ENCODE data around the gene REXO4. TPM values are rescaled to one million over a fixed set of nuclear protein-coding genes. Genes with fewer than 3 reads are reported as not detected.

Gene REXO4
- total and polyA plus RNA-seq, 2 donors (not counting 3 experiments of a cell fraction or from before 2014, with no cell fraction given): 19.5 to 29.5 TPM

- DNase-seq (ENCODE audit: low read depth, low spot score) (no peak), FAIRE-seq (no peak)
- Histone ChIP-seq H3K36me3 (ENCODE audit: control insufficient read depth in 2 of 2, extremely low read depth in 1 of 2, insufficient read depth in 2 of 2, low read length in 2 of 2) (peaks cover 25 to 64% of the 10 kb centered on the region in 2 experiments), H3K9me1 (replicated peaks; ENCODE audit: control insufficient read depth, extremely low read depth, insufficient read depth, low read length) (no peaks in the 10 kb centered on the region), H3K4me1 (ENCODE audit: control insufficient read depth, extremely low read depth, insufficient read depth, low read length) (peaks cover 15% of the 10 kb centered on the region), H3K9me3 (replicated peaks; ENCODE audit: control insufficient read depth, insufficient read depth, low read length) (no peaks in the 10 kb centered on the region), H3K4me3 (replicated peaks in 1 of 3; ENCODE audit: insufficient read depth in 1 of 3, low read depth in 1 of 3, low read length in 3 of 3) (no peak overlapping the region), H3K27me3 (ENCODE audit: control insufficient read depth in 2 of 2, insufficient read depth in 2 of 2, low read length in 2 of 2) (no peaks in the 10 kb centered on the region), H3K79me2 (ENCODE audit: control insufficient read depth, insufficient read depth, low read length) (peaks cover 75% of the 10 kb centered on the region), H3K27ac (ENCODE audit: insufficient read depth, low read depth, low read length) (no peak overlapping the region), H3K4me2 (ENCODE audit: insufficient read depth, low read length) (no peak overlapping the region), H2AFZ (ENCODE audit: low read depth, low read length) (no peak overlapping the region), H3K9ac (replicated peaks; ENCODE audit: extremely low read depth, insufficient read depth, low read length) (no peak overlapping the region), H4K20me1 (replicated peaks; ENCODE audit: control insufficient read depth, extremely low read depth, insufficient read depth, low read length) (no peaks in the 10 kb centered on the region)
- ChIA-PET POLR2A (no interaction called here), CTCF (no interaction called here)
- intact Hi-C loops (cut with micrococcal nuclease) (no loop called here), dilution Hi-C loops (cut with MboI; ENCODE audit: extremely low pct_ligation_motif_present, low sequenced_read_pairs) (no loop called here)
- no TSS peak for BruUV-seq (replicated peaks)
- TF ChIP-seq POLR2AphosphoS5 (IDR thresholded peaks at IDR 0.05; ENCODE audit: insufficient read depth, low read depth, low read length): no peak
- no peak for TF ChIP-seq FOS (IDR thresholded peaks at IDR 0.05; ENCODE audit: borderline replicate concordance, insufficient read depth, low read length)
- no peak for TF ChIP-seq EZH2 (IDR thresholded peaks at IDR 0.05; ENCODE audit: borderline replicate concordance, low read depth, low read length, severe bottlenecking)
- TF ChIP-seq, protein P1, sequence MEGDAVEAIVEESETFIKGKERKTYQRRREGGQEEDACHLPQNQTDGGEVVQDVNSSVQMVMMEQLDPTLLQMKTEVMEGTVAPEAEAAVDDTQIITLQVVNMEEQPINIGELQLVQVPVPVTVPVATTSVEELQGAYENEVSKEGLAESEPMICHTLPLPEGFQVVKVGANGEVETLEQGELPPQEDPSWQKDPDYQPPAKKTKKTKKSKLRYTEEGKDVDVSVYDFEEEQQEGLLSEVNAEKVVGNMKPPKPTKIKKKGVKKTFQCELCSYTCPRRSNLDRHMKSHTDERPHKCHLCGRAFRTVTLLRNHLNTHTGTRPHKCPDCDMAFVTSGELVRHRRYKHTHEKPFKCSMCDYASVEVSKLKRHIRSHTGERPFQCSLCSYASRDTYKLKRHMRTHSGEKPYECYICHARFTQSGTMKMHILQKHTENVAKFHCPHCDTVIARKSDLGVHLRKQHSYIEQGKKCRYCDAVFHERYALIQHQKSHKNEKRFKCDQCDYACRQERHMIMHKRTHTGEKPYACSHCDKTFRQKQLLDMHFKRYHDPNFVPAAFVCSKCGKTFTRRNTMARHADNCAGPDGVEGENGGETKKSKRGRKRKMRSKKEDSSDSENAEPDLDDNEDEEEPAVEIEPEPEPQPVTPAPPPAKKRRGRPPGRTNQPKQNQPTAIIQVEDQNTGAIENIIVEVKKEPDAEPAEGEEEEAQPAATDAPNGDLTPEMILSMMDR (IDR thresholded peaks at IDR 0.05; ENCODE audit: extremely low read depth in 1 of 2, insufficient read depth in 1 of 2, low read depth in 1 of 2, low read length in 2 of 2): no peak
- TF ChIP-seq POLR2A (IDR thresholded peaks at IDR 0.05; ENCODE audit: low read depth, low read length): no peak
- no peak for TF ChIP-seq MAX (IDR thresholded peaks at IDR 0.05; ENCODE audit: insufficient read depth, insufficient read length)
- no peak for TF ChIP-seq MYC (IDR thresholded peaks at IDR 0.05; ENCODE audit: low read depth, low read length)
These were observed 50.6 kb downstream of the REXO4 start for GRCh38 chr9:133367221-133367620.

All from endothelial cell of umbilical vein (primary cell).